Activated CD8-positive, alpha-beta memory T cell treated with anti-CD3 and anti-CD28 coated beads for 48 hours (primary cell): ENCODE results near the gene PSMC2.
A peak's percentile ranks its signal among the peaks of the same experiment; 100 is the strongest.

Experiments
- DNase-seq, 3 experiments: peaks; one replicate each; pipeline ENCODE4 v3.0.0-alpha.2; 2020; ENCODE audit warnings: low read depth in 2 of 3, low spot score in 2 of 3

Gene PSMC2

GRCh38 chr7:103347507-103348267 is at the start of gene PSMC2:
Gene PSMC2, plus strand, starts transcription at chr7:103347643. Its CDS starts 69 bp downstream, at chr7:103347712.
- DNase-seq, result peak; percentile 44 to 56 (median 44)

GRCh38 chr7:103297837-103298179 is 49.6 kb upstream of the PSMC2 start:
- no peak for DNase-seq

GRCh38 chr7:103299660-103300059 is 47.8 kb upstream of the PSMC2 start:
- no peak for DNase-seq

- no peak for DNase-seq
These were observed 46.0 kb upstream of the PSMC2 start for GRCh38 chr7:103301441-103301840.

GRCh38 chr7:103307503-103308231 is 39.8 kb upstream of the PSMC2 start:
- DNase-seq, result no peak

GRCh38 chr7:103314852-103315251 is 32.6 kb upstream of the PSMC2 start:
- DNase-seq, result no peak

GRCh38 chr7:103316380-103316941 is 31.0 kb upstream of the PSMC2 start:
- DNase-seq, result no peak

GRCh38 chr7:103317009-103317408 is 30.4 kb upstream of the PSMC2 start:
- DNase-seq, result no peak

- DNase-seq, result no peak
These were observed 21.7 kb upstream of the PSMC2 start for GRCh38 chr7:103325744-103326143.

- DNase-seq, result no peak
These were observed 10.7 kb upstream of the PSMC2 start for GRCh38 chr7:103336761-103337160.

- DNase-seq, result no peak
These were observed 8.6 kb upstream of the PSMC2 start for GRCh38 chr7:103338864-103339263.

- DNase-seq, result no peak
These were observed 6.0 kb upstream of the PSMC2 start for GRCh38 chr7:103341466-103341865.

GRCh38 chr7:103343332-103343731 is 4.1 kb upstream of the PSMC2 start:
- no peak for DNase-seq

GRCh38 chr7:103343758-103344452 is 3.5 kb upstream of the PSMC2 start:
- DNase-seq, result peak; percentile 6 to 23 (median 16)

- peak; percentile 47 to 68 (median 55) for DNase-seq
These were observed 2.8 kb upstream of the PSMC2 start, which contains the start of gene DNAJC2 for GRCh38 chr7:103344453-103345149. Gene DNAJC2, minus strand, starts transcription at chr7:103344767. Its CDS starts 145 bp downstream, at chr7:103344622.

GRCh38 chr7:103346396-103346795 is 1.0 kb upstream of the PSMC2 start:
- no peak for DNase-seq

- DNase-seq, result no peak
These were observed 1.0 kb downstream of the PSMC2 start for GRCh38 chr7:103348452-103348851.

GRCh38 chr7:103348959-103349358 is 1.5 kb downstream of the PSMC2 start:
- DNase-seq, result no peak

- no peak for DNase-seq
These were observed 2.4 kb downstream of the PSMC2 start for GRCh38 chr7:103349805-103350204.

- no peak for DNase-seq
These were observed 22.0 kb downstream of the PSMC2 start for GRCh38 chr7:103369432-103369831.
